HepG2 (cell line): Measurements from ENCODE around the gene STK39. TPM values are rescaled to one million over a fixed set of nuclear protein-coding genes. Genes with fewer than 3 reads are reported as not detected.
A peak's percentile ranks its signal among the peaks of the same experiment; 100 is the strongest.

ENCODE experiments used
- ATF1 ChIP-seq: IDR thresholded peaks from 2 replicates; pipeline ENCODE4 v1.6.1; 2016; ENCODE audit warnings: mild to moderate bottlenecking, control low read depth
- BCL6 ChIP-seq: IDR thresholded peaks from 2 replicates; pipeline ENCODE4 v1.6.1; 2016; ENCODE audit warnings: missing genetic modification reagents, missing compliant biosample characterization
- CCDC6 ChIP-seq: sonication (generic); formaldehyde crosslinking; IDR thresholded peaks from 2 replicates; pipeline ENCODE4 v1.8.1; 2022; ENCODE audit warnings: mild to moderate bottlenecking, missing genetic modification reagents, moderate library complexity
- FLYWCH1 ChIP-seq: sonication (generic); formaldehyde crosslinking; IDR thresholded peaks from 2 replicates; pipeline ENCODE4 v1.8.1; 2023; ENCODE audit warnings: mild to moderate bottlenecking, missing genetic modification reagents
- FOXK2 ChIP-seq: fragments of 450-650 bp; IDR thresholded peaks from 2 replicates; pipeline ENCODE4 v1.6.1; 2016
- HDAC1 ChIP-seq: sonication (generic); formaldehyde crosslinking; IDR thresholded peaks from 2 replicates; pipeline ENCODE4 v1.5.1; 2020; ENCODE audit warnings: mild to moderate bottlenecking, missing genetic modification reagents
- JUND ChIP-seq: sonication (generic); formaldehyde crosslinking; IDR thresholded peaks from 2 replicates; pipeline ENCODE4 v1.8.0; 2022; ENCODE audit warnings: mild to moderate bottlenecking, missing genetic modification reagents
- MEIS1 ChIP-seq: sonication (generic); formaldehyde crosslinking; IDR thresholded peaks from 2 replicates; pipeline ENCODE4 v1.9.0; 2021; ENCODE audit warnings: mild to moderate bottlenecking, missing genetic modification reagents, moderate library complexity, borderline replicate concordance
- PAX8 ChIP-seq: sonication (generic); formaldehyde crosslinking; IDR thresholded peaks from 2 replicates; pipeline ENCODE4 v1.8.0; 2022; ENCODE audit warnings: mild to moderate bottlenecking, missing genetic modification reagents, borderline replicate concordance
- POLR2G ChIP-seq: fragments of 200-400 bp; formaldehyde crosslinking; IDR thresholded peaks from 2 replicates; pipeline ENCODE4 v1.6.1; 2018; ENCODE audit warnings: mild to moderate bottlenecking, low read depth, low read length, moderate library complexity
- PTBP1 ChIP-seq: fragments of 200-400 bp; formaldehyde crosslinking; IDR thresholded peaks from 2 replicates; pipeline ENCODE4 v1.6.1; 2018; ENCODE audit warnings: low read length, low read depth; ENCODE audit not compliant: poor library complexity, severe bottlenecking
- RELA ChIP-seq: sonication (generic); formaldehyde crosslinking; IDR thresholded peaks from 2 replicates; pipeline ENCODE4 v1.4.0; 2020; ENCODE audit warnings: missing genetic modification reagents
- SATB2 ChIP-seq: sonication (generic); formaldehyde crosslinking; IDR thresholded peaks from 2 replicates; pipeline ENCODE4 v1.5.0; 2020; ENCODE audit warnings: missing genetic modification reagents
- SP1 ChIP-seq, 2 experiments: fragments of 450-650 bp in 1 of 2; sonication (generic) in 1 of 2; formaldehyde crosslinking in 1 of 2; IDR thresholded peaks; 2 replicates each; pipeline versions ENCODE4 v1.4.0 to v1.6.1; 2016 to 2020; ENCODE audit warnings: missing genetic modification reagents in 1 of 2
- TOE1 ChIP-seq: sonication (generic); formaldehyde crosslinking; IDR thresholded peaks from 2 replicates; pipeline ENCODE4 v1.4.0; 2020; ENCODE audit warnings: mild to moderate bottlenecking, missing genetic modification reagents
- ZNF143 ChIP-seq: sonication (generic); formaldehyde crosslinking; IDR thresholded peaks from 2 replicates; pipeline ENCODE4 v1.4.0; 2020; ENCODE audit warnings: missing genetic modification reagents
- ZNF326 ChIP-seq: sonication (generic); formaldehyde crosslinking; IDR thresholded peaks from 2 replicates; pipeline ENCODE4 v1.4.0; 2020; ENCODE audit warnings: missing genetic modification reagents, borderline replicate concordance
- ZNF335 ChIP-seq: sonication (generic); formaldehyde crosslinking; IDR thresholded peaks from 2 replicates; pipeline ENCODE4 v1.4.0; 2020; ENCODE audit warnings: missing genetic modification reagents
- ZNF354B ChIP-seq: sonication (generic); formaldehyde crosslinking; IDR thresholded peaks from 2 replicates; pipeline ENCODE4 v1.8.0; 2022; ENCODE audit warnings: mild to moderate bottlenecking, missing genetic modification reagents
- ZNF629 ChIP-seq: sonication (generic); formaldehyde crosslinking; conservative IDR thresholded peaks from 2 replicates; pipeline ENCODE4 v1.5.0; 2020; ENCODE audit warnings: missing genetic modification reagents
- ZNF660 ChIP-seq: sonication (generic); formaldehyde crosslinking; IDR thresholded peaks from 2 replicates; pipeline ENCODE4 v1.5.1; 2020; ENCODE audit warnings: mild to moderate bottlenecking, low read depth, missing genetic modification reagents, borderline replicate concordance
- ZNF775 ChIP-seq: sonication (generic); formaldehyde crosslinking; IDR thresholded peaks from 2 replicates; pipeline ENCODE4 v1.4.0; 2020; ENCODE audit warnings: missing genetic modification reagents, mild to moderate bottlenecking, moderate library complexity, borderline replicate concordance
- polyA plus RNA-seq, 8 experiments: library from polyadenylated mRNA; depleted of rRNA in 3 of 8; stranded (reverse) in 7 of 8; unstranded in 1 of 8; fragments of >200 nt; fragmentation: Illumina TruSeq in 4 of 8; extraction: Trizol in 4 of 8; gene quantifications; 2 replicates each; pipeline versions ENCODE4 v1.2.1 to v1.2.3, GENCODE V29; 2011 to 2016; ENCODE audit warnings: low read depth in 4 of 8, missing spikeins in 1 of 8, mixed read lengths in 1 of 8; ENCODE audit not compliant: insufficient read depth in 1 of 8
- total RNA-seq, 5 experiments: library from RNA; depleted of rRNA; stranded (reverse); fragments of >200 nt; fragmentation: Illumina TruSeq; extraction: Trizol; gene quantifications; 2 replicates each; pipeline ENCODE4 v1.2.3, GENCODE V29; 2016; ENCODE audit warnings: low read depth in 1 of 5
- TF ChIP-seq, protein P1 (sequence below): sonication (generic); formaldehyde crosslinking; IDR thresholded peaks from 2 replicates; pipeline ENCODE4 v1.4.0; 2020; ENCODE audit warnings: mild to moderate bottlenecking, missing genetic modification reagents
- TF ChIP-seq, protein P2 (sequence below), 2 experiments: sonication (generic) in 1 of 2; formaldehyde crosslinking in 1 of 2; IDR thresholded peaks; 2 replicates each; pipeline versions ENCODE4 v1.4.0 to v1.6.1; 2018 to 2020; ENCODE audit warnings: missing genetic modification reagents in 2 of 2, borderline replicate concordance in 1 of 2, low read depth in 1 of 2, mild to moderate bottlenecking in 1 of 2, missing biosample characterization in 1 of 2
- TF ChIP-seq, protein P3 (sequence below): IDR thresholded peaks from 2 replicates; pipeline ENCODE4 v1.6.1; 2016; ENCODE audit warnings: control low read depth

The STK39 gene
- total and polyA plus RNA-seq, 2 of the 13 experiments (the other 11 are each of a cell fraction or from before 2014, with no cell fraction given) = 27.3 to 38.4 TPM

DNA sequence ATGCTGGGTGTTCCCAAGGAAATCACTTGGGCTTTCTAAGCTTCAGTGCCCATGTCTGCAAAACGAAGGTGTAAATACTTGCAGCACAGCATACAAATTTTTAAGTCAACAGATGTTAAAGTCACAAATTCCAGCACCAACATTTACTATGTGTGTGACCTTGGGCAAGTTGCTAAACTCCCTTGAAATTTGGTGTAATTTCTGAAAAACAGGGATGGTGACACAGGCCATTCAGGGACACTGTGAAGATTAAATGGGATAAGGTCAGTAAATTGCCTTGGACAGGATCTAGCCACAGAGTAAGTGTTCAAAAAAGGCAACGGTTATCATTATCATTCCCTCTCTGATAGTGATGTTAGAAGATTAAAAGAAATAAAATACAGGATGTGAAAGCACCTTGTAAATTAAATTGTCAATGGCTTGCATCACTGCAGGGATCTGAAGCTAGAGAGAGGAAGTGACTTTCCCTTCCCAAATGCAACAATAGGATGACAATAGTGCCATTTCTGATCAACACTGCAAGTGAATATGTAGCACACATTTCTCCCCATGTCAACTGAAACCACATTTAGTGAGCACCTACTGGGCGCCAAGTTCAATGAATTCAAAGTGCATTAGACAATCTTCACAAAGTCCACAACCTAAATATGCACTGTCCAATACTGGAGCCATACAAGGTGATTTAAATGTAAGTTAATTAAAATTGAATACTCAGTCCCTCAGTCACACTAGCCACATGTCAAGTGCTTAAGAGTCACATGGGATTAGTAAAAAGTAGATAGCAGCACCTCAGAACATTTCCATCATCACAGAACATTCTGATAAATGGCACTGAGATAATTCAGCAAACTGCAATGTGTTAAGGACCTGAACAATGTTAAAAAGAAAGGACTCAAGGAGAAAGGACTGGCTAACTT lies 81.2 kb downstream of the STK39 start (continued):
- TF ChIP-seq PAX8 (no peak), FOXK2 (no peak), ZNF335 (CRISPR knock-in tag) (no peak), JUND (CRISPR knock-in tag) (no peak), CCDC6 (CRISPR knock-in tag) (no peak), FLYWCH1 (CRISPR knock-in tag) (no peak), HDAC1 (CRISPR knock-in tag) (no peak), POLR2G (no peak), SP1 (IDR thresholded peaks at IDR 0.05) (no peak), SP1 (CRISPR knock-in tag; IDR thresholded peaks at IDR 0.05) (no peak), ZNF143 (no peak), ZNF629 (CRISPR knock-in tag) (no peak), ZNF354B (CRISPR knock-in tag) (no peak; the same call in 1 of the 2 replicates), ZNF775 (CRISPR knock-in tag) (no peak), ZNF326 (CRISPR knock-in tag) (no peak), ZNF660 (no peak), RELA (no peak), ATF1 (CRISPR knock-in tag) (peak; percentile 30), BCL6 (CRISPR knock-in tag) (peak; percentile 64; the same call in 1 of the 2 replicates), MEIS1 (CRISPR knock-in tag) (no peak), TOE1 (CRISPR knock-in tag) (0 out of 2 replicates have a peak, but pooled peaks have one; percentile 16), PTBP1 (no peak), SATB2 (no peak)
- TF ChIP-seq, protein P1, sequence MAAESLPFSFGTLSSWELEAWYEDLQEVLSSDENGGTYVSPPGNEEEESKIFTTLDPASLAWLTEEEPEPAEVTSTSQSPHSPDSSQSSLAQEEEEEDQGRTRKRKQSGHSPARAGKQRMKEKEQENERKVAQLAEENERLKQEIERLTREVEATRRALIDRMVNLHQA (CRISPR knock-in tag) = no peak
- TF ChIP-seq, protein P2, sequence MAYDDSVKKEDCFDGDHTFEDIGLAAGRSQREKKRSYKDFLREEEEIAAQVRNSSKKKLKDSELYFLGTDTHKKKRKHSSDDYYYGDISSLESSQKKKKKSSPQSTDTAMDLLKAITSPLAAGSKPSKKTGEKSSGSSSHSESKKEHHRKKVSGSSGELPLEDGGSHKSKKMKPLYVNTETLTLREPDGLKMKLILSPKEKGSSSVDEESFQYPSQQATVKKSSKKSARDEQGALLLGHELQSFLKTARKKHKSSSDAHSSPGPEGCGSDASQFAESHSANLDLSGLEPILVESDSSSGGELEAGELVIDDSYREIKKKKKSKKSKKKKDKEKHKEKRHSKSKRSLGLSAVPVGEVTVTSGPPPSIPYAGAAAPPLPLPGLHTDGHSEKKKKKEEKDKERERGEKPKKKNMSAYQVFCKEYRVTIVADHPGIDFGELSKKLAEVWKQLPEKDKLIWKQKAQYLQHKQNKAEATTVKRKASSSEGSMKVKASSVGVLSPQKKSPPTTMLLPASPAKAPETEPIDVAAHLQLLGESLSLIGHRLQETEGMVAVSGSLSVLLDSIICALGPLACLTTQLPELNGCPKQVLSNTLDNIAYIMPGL (CRISPR knock-in tag; IDR thresholded peaks at IDR 0.05; ENCODE audit: borderline replicate concordance in 1 of 2, low read depth in 1 of 2) = 0 out of 4 replicates have a peak, but pooled peaks of 1 of the 2 experiments have one; percentile 18
- TF ChIP-seq, protein P3, sequence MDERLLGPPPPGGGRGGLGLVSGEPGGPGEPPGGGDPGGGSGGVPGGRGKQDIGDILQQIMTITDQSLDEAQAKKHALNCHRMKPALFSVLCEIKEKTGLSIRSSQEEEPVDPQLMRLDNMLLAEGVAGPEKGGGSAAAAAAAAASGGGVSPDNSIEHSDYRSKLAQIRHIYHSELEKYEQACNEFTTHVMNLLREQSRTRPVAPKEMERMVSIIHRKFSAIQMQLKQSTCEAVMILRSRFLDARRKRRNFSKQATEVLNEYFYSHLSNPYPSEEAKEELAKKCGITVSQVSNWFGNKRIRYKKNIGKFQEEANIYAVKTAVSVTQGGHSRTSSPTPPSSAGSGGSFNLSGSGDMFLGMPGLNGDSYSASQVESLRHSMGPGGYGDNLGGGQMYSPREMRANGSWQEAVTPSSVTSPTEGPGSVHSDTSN (CRISPR knock-in tag) = no peak
